ENCODE data around the gene P2RY8. TPM values are rescaled to one million over a fixed set of nuclear protein-coding genes. Genes with fewer than 3 reads are reported as not detected.
"Not testable (repeated sequence)": the region's sequence is repeated elsewhere in the genome, so short reads cannot be mapped to it uniquely, and the experiment has no call there.

Gene P2RY8
- total and polyA plus RNA-seq, 2 of the 4 experiments (the other 2 are of a cell fraction) = not detected

DNA sequence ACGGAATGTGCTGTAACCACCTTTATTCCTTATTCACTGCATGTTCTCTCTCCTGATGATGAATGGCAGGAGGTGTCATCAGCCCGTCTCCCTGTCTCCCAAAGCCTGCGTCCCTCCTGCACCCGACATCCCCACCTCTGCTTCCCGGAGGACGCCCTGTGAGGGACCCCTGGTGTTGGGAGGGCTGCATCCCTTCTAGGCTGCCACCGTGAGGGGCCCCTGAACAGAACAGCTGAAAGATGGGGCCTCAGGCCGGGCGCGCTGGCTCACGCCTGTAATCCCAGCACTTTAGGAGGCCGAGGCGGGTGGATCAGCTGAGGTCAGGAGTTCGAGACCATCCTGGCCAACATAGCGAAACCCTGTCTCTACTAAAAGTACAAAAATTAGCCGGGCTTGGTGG, 110.7 kb downstream of the P2RY8 start:
- H2BK120ac ChIP-seq (ENCODE audit: low read depth, low read length); H3K4me1 ChIP-seq (ENCODE audit: control insufficient read depth, insufficient read depth, low read length); DNase-seq; H3K27ac ChIP-seq (ENCODE audit: insufficient read depth, low read length); H3K4me2 ChIP-seq (ENCODE audit: low read depth, low read length); H3K4ac ChIP-seq (ENCODE audit: low read depth, low read length); H2BK20ac ChIP-seq (ENCODE audit: low read depth, low read length); in situ Hi-C loops (cut with MboI; ENCODE audit: low sequenced_read_pairs); H3K56ac ChIP-seq (ENCODE audit: extremely low read depth, insufficient read depth, low read length); H3K9ac ChIP-seq (ENCODE audit: low read depth, low read length); H2BK5ac ChIP-seq (ENCODE audit: low read depth, low read length, poor library complexity, severe bottlenecking); H2AFZ ChIP-seq (replicated peaks; ENCODE audit: low read length, poor library complexity); H4K91ac ChIP-seq (ENCODE audit: insufficient read depth, low read depth, low read length); H3K23ac ChIP-seq (ENCODE audit: low read depth, low read length); H3K27me3 ChIP-seq (ENCODE audit: control insufficient read depth, insufficient read depth, low read length); H2BK15ac ChIP-seq (ENCODE audit: low read depth, low read length); H2AK9ac ChIP-seq (replicated peaks; ENCODE audit: low read depth, low read length, poor library complexity); H2AK5ac ChIP-seq (ENCODE audit: low read depth, low read length); CTCF ChIA-PET; ATAC-seq (ENCODE audit: low read depth); H4K8ac ChIP-seq (ENCODE audit: low read depth in 2 of 2, low read length in 2 of 2); H3K18ac ChIP-seq (ENCODE audit: low read depth, low read length); H4K20me1 ChIP-seq (ENCODE audit: insufficient read depth, low read length); H3K14ac ChIP-seq (replicated peaks; ENCODE audit: low read depth, low read length); H3K4me3 ChIP-seq (ENCODE audit: insufficient read depth, low read depth, low read length); POLR2A ChIA-PET (ENCODE audit: unreplicated experiment); dilution Hi-C loops (cut with HindIII; ENCODE audit: low sequenced_read_pairs, unreplicated experiment); H3K9me1 ChIP-seq (ENCODE audit: insufficient read depth, low read length); H4K5ac ChIP-seq (ENCODE audit: low read depth, low read length); BruUV-seq (replicated peaks); intact Hi-C loops (cut with micrococcal nuclease); H3K79me1 ChIP-seq (ENCODE audit: low read depth in 1 of 2, low read length in 2 of 2): not testable (repeated sequence)
- WGBS, 2 experiments (ENCODE audit: extremely low coverage in 2 of 2, insufficient read length in 1 of 2) = 100% methylated on average over 8 of the region's 16 CpGs; no CpG with 5 or more reads in 1 of the 2 experiments
- peaks cover 23% of the 10 kb centered on the region for H3K9me3 ChIP-seq (ENCODE audit: control insufficient read depth, insufficient read depth, low read length)
- peaks cover 47% of the 10 kb centered on the region for H3K36me3 ChIP-seq (ENCODE audit: control insufficient read depth, insufficient read depth, low read length)
